HepG2 (cell line): ENCODE data around the gene EEPD1. TPM values are rescaled to one million over a fixed set of nuclear protein-coding genes. Genes with fewer than 3 reads are reported as not detected.

Source experiments
- CREBL2 ChIP-seq: sonication (generic); formaldehyde crosslinking; IDR thresholded peaks from 2 replicates; pipeline ENCODE4 v1.8.1; 2023; ENCODE audit warnings: missing genetic modification reagents, mild to moderate bottlenecking, borderline replicate concordance
- DPF2 ChIP-seq: sonication (generic); formaldehyde crosslinking; IDR thresholded peaks from 2 replicates; pipeline ENCODE4 v1.4.0; 2020; ENCODE audit warnings: mild to moderate bottlenecking, low read depth, missing genetic modification reagents, borderline replicate concordance
- FOSL1 ChIP-seq: sonication (generic); formaldehyde crosslinking; IDR thresholded peaks from 2 replicates; pipeline ENCODE4 v1.9.0; 2021; ENCODE audit warnings: missing genetic modification reagents, borderline replicate concordance
- GFI1 ChIP-seq: sonication (generic); formaldehyde crosslinking; IDR thresholded peaks from 2 replicates; pipeline ENCODE4 v1.5.0; 2020; ENCODE audit warnings: missing genetic modification reagents, mild to moderate bottlenecking, borderline replicate concordance
- HOXD1 ChIP-seq: sonication (generic); formaldehyde crosslinking; IDR thresholded peaks from 2 replicates; pipeline ENCODE4 v1.5.0; 2020; ENCODE audit warnings: missing genetic modification reagents
- KDM2A ChIP-seq: sonication (generic); formaldehyde crosslinking; IDR thresholded peaks from 2 replicates; pipeline ENCODE4 v1.4.0; 2020; ENCODE audit warnings: low read depth, missing genetic modification reagents, borderline replicate concordance
- KDM5B ChIP-seq: sonication (generic); formaldehyde crosslinking; IDR thresholded peaks from 2 replicates; pipeline ENCODE4 v1.4.0; 2020; ENCODE audit warnings: missing genetic modification reagents, mild to moderate bottlenecking, borderline replicate concordance
- MIXL1 ChIP-seq: IDR thresholded peaks from 2 replicates; pipeline ENCODE4 v1.6.1; 2016
- PPARG ChIP-seq: conservative IDR thresholded peaks from 2 replicates; pipeline ENCODE4 v1.6.1; 2016; ENCODE audit warnings: missing biosample characterization, missing genetic modification reagents
- SNAPC4 ChIP-seq: sonication (generic); formaldehyde crosslinking; IDR thresholded peaks from 2 replicates; pipeline ENCODE4 v1.4.0; 2020; ENCODE audit warnings: mild to moderate bottlenecking, missing genetic modification reagents
- TCF12 ChIP-seq, 2 experiments: fragments of 450-650 bp in 1 of 2; sonication (generic) in 1 of 2; formaldehyde crosslinking in 1 of 2; IDR thresholded peaks; 2 replicates each; pipeline versions ENCODE4 v1.6.1 to v1.8.0; 2017 to 2022; ENCODE audit warnings: antibody characterized with exemption in 1 of 2, mild to moderate bottlenecking in 1 of 2, missing genetic modification reagents in 1 of 2, moderate library complexity in 1 of 2
- TRIM24 ChIP-seq: sonication (generic); formaldehyde crosslinking; IDR thresholded peaks from 2 replicates; pipeline ENCODE4 v1.8.0; 2022; ENCODE audit warnings: mild to moderate bottlenecking, missing genetic modification reagents
- WIZ ChIP-seq: sonication (generic); formaldehyde crosslinking; IDR thresholded peaks from 2 replicates; pipeline ENCODE4 v1.5.1; 2020; ENCODE audit warnings: mild to moderate bottlenecking, missing genetic modification reagents
- ZBTB43 ChIP-seq: sonication (generic); formaldehyde crosslinking; conservative IDR thresholded peaks from 2 replicates; pipeline ENCODE4 v1.4.0; 2020; ENCODE audit warnings: missing genetic modification reagents
- ZC3H13 ChIP-seq: sonication (generic); formaldehyde crosslinking; IDR thresholded peaks from 2 replicates; pipeline ENCODE4 v1.8.1; 2023; ENCODE audit warnings: mild to moderate bottlenecking, missing genetic modification reagents, moderate library complexity
- ZFP82 ChIP-seq: sonication (generic); formaldehyde crosslinking; IDR thresholded peaks from 2 replicates; pipeline ENCODE4 v1.5.1; 2020; ENCODE audit warnings: mild to moderate bottlenecking, missing genetic modification reagents, borderline replicate concordance
- ZNF143 ChIP-seq: sonication (generic); formaldehyde crosslinking; IDR thresholded peaks from 2 replicates; pipeline ENCODE4 v1.4.0; 2020; ENCODE audit warnings: missing genetic modification reagents
- ZNF205 ChIP-seq: IDR thresholded peaks from 2 replicates; pipeline ENCODE4 v1.6.1; 2018; ENCODE audit warnings: missing biosample characterization, missing genetic modification reagents
- ZNF33B ChIP-seq: sonication (generic); formaldehyde crosslinking; IDR thresholded peaks from 2 replicates; pipeline ENCODE4 v1.5.1; 2020; ENCODE audit warnings: mild to moderate bottlenecking, missing genetic modification reagents
- ZNF501 ChIP-seq: sonication (generic); formaldehyde crosslinking; IDR thresholded peaks from 2 replicates; pipeline ENCODE4 v1.5.1; 2020; ENCODE audit warnings: mild to moderate bottlenecking, moderate library complexity, missing genetic modification reagents
- ZNF605 ChIP-seq: sonication (generic); formaldehyde crosslinking; IDR thresholded peaks from 2 replicates; pipeline ENCODE4 v1.8.0; 2022; ENCODE audit warnings: mild to moderate bottlenecking, missing genetic modification reagents
- ZNF7 ChIP-seq: IDR thresholded peaks from 2 replicates; pipeline ENCODE4 v1.6.1; 2016; ENCODE audit warnings: missing biosample characterization, missing genetic modification reagents
- ZNF703 ChIP-seq: sonication (generic); formaldehyde crosslinking; IDR thresholded peaks from 2 replicates; pipeline ENCODE4 v1.5.1; 2020; ENCODE audit warnings: missing genetic modification reagents, mild to moderate bottlenecking, moderate library complexity, borderline replicate concordance
- ZNF713 ChIP-seq: sonication (generic); formaldehyde crosslinking; IDR thresholded peaks from 2 replicates; pipeline ENCODE4 v1.4.0; 2020; ENCODE audit warnings: mild to moderate bottlenecking, missing genetic modification reagents
- polyA plus RNA-seq, 8 experiments: library from polyadenylated mRNA; depleted of rRNA in 3 of 8; stranded (reverse) in 7 of 8; unstranded in 1 of 8; fragments of >200 nt; fragmentation: Illumina TruSeq in 4 of 8; extraction: Trizol in 4 of 8; gene quantifications; 2 replicates each; pipeline versions ENCODE4 v1.2.1 to v1.2.3, GENCODE V29; 2011 to 2016; ENCODE audit warnings: low read depth in 4 of 8, missing spikeins in 1 of 8, mixed read lengths in 1 of 8; ENCODE audit not compliant: insufficient read depth in 1 of 8
- total RNA-seq, 5 experiments: library from RNA; depleted of rRNA; stranded (reverse); fragments of >200 nt; fragmentation: Illumina TruSeq; extraction: Trizol; gene quantifications; 2 replicates each; pipeline ENCODE4 v1.2.3, GENCODE V29; 2016; ENCODE audit warnings: low read depth in 1 of 5

The EEPD1 gene
- total and polyA plus RNA-seq, 2 of the 13 experiments (the other 11 are each of a cell fraction or from before 2014, with no cell fraction given), result 10.1 to 16.4 TPM

DNA sequence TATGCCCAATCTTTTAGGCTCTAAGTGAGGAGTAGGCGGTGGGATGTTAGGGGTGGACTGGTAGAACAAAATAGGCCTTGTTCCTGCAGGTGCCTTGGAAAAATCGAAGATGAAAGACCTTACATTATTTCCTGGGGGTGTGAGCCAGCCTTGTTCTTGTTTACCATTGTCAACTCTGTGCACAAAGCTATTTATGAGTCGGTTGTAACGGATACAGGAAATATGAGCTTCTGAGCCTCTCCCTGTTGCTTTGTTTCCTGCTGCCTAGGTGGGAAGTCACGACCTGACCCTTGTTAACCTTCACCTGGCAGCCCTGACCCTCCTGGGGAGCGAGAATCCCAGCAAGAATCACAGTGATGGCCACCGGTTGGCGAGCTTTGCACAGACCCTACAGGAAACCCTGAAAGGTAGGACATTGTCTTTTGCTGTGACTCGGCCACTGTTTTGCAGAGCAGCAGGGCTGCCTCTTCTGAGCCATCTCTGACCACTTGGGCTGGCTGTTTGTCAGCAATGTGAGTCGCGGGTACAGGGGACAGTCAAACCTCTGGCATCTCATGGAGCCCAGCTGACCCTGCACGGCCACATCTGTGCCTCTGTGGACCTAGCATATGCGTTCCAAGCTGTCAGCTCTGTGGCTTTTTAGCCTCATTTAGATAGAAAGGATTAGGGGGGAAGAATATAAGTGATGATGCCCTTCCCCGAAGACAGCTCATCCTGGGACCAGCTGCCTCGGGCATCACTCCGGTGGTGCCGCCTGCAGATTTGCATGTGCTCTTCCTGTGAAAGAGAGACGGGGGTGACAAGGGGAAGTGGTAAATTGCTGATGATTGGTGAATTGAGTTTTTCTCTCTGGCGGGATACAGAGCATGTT, 134.6 kb downstream of the EEPD1 start (continued):
- no peak for TF ChIP-seq CREBL2 (CRISPR knock-in tag)
- TF ChIP-seq ZNF7 (CRISPR knock-in tag), result no peak
- TF ChIP-seq ZNF33B (CRISPR knock-in tag), result no peak
- peak; percentile 86; the same call in 1 of the 2 replicates for TF ChIP-seq HOXD1 (CRISPR knock-in tag)
- no peak for TF ChIP-seq ZC3H13 (CRISPR knock-in tag)
- peak; percentile 77 for TF ChIP-seq DPF2
- 0 out of 2 replicates have a peak, but pooled peaks have one; percentile 33 for TF ChIP-seq ZFP82
- 0 out of 2 replicates have a peak, but pooled peaks have one; percentile 28 for TF ChIP-seq KDM2A (CRISPR knock-in tag)
- peak; percentile 79 for TF ChIP-seq TRIM24 (CRISPR knock-in tag)
- TF ChIP-seq ZBTB43 (CRISPR knock-in tag), result peak; percentile 84; the same call in 1 of the 2 replicates
- no peak for TF ChIP-seq ZNF713 (CRISPR knock-in tag)
- TF ChIP-seq MIXL1 (CRISPR knock-in tag), result peak; percentile 99
- 0 out of 2 replicates have a peak, but pooled peaks have one; percentile 60 for TF ChIP-seq SNAPC4 (CRISPR knock-in tag)
- peak; percentile 93 for TF ChIP-seq GFI1 (CRISPR knock-in tag)
- TF ChIP-seq ZNF205, result peak; percentile 52; the same call in 1 of the 2 replicates
- peak; percentile 61; the same call in 1 of the 2 replicates for TF ChIP-seq KDM5B (CRISPR knock-in tag)
- TF ChIP-seq PPARG (CRISPR knock-in tag), result peak; percentile 93
- TF ChIP-seq FOSL1 (CRISPR knock-in tag), result peak; percentile 66; the same call in 1 of the 2 replicates
- TF ChIP-seq ZNF605 (CRISPR knock-in tag), result peak; percentile 86
- TF ChIP-seq ZNF501 (CRISPR knock-in tag), result peak; percentile 70; the same call in 1 of the 2 replicates
- TF ChIP-seq TCF12 (IDR thresholded peaks at IDR 0.05), result no peak
- TF ChIP-seq TCF12 (CRISPR knock-in tag; IDR thresholded peaks at IDR 0.05), result peak; percentile 96
- peak; percentile 79 for TF ChIP-seq WIZ (CRISPR knock-in tag)
- no peak for TF ChIP-seq ZNF143 (CRISPR knock-in tag)
- TF ChIP-seq ZNF703 (CRISPR knock-in tag), result no peak
